HG03432 (cell line): ENCODE data around the gene TMF1.

ENCODE experiments used
- ATAC-seq: cut with Tn5 transposase; IDR thresholded peaks from one replicate; pipeline ENCODE4 v1.9.1; 2021; ENCODE audit warnings: mild to moderate bottlenecking, moderate library complexity; ENCODE audit not compliant: unreplicated experiment

The TMF1 gene

GRCh38 chr3:69013253-69014021 lies 38.7 kb downstream of the TMF1 start, which contains the start of gene EOGT:
Gene EOGT, minus strand, starts transcription at chr3:69013684. Its CDS starts 3,838 bp downstream, at chr3:69009846.
- peak; percentile 90 for ATAC-seq

GRCh38 chr3:69012800-69013252 lies 39.3 kb downstream of the TMF1 start:
- peak; percentile 48 for ATAC-seq

DNA sequence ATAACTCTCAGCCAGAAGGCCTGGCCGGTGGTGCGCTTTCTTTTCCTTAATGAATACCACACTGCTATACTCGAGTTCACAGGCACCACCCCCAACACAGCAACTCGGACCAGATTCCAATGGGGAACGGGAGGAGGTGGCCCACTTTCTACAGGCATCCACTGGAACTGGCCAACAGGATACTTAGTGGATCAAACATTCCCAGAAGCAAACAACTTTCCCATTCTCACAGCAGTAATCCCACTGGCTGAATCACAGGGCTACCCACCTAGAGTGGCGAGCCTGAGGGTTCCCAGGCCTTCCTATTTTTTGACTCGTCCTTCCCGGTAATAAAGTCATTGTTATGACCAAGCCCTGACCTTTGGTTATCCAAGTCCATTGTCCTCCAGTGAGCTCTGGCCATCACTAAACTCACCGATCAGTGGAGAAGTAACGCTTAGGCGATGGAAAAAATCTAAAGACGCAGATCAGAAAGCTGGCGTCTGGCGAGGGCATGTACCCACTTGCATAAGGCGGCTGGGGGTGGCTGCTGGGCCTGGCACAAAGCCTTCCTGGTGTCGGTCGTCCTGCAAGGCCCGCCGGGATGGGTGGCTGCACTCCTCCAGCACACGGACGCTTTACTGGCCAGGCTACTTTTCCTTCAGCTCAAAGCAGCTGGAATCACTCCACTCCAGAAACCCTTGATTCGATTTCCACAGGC lies 39.9 kb downstream of the TMF1 start:
- ATAC-seq, result no peak

- no peak for ATAC-seq
Measured at GRCh38 chr3:69011096-69011730, 40.9 kb downstream of the TMF1 start.

DNA sequence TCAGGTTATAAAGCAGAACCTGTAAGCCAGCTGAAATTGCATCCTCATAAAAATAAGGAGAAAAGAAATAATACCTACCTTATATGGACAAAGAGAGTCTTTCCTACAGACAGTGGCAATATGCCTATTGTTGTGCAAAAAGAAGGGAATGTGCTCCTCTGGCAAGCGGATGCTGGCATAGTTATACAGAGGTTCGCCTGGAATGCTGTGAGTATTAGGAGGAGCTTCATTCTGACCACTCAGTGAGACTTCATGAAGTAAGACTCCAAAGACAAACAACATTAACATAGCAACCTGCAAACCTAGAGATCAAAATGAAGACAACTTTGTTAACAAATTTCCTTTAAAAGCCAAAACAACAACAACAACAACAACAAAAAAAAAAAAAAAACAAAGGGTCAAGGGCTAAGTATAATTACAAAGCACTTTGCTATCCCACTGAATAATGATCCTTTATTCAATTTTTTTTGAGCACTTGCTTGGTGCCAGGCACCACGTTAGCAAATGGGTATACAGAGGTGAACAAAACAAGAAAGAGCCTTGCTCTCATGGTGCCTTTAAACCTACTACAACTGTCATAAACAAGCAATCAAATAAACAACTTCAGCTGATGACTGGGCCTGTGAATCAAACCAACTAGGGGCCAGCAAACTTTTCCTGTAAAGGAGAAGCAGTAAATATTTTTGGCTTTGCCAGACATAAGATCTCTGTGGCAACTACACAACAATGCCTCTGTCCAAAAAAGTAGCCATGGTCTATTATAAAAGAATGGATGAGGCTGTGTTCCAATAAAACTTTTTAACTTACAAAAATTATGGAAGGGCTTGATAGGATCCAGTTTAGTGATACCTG lies 42.3 kb downstream of the TMF1 start:
- no peak for ATAC-seq

DNA sequence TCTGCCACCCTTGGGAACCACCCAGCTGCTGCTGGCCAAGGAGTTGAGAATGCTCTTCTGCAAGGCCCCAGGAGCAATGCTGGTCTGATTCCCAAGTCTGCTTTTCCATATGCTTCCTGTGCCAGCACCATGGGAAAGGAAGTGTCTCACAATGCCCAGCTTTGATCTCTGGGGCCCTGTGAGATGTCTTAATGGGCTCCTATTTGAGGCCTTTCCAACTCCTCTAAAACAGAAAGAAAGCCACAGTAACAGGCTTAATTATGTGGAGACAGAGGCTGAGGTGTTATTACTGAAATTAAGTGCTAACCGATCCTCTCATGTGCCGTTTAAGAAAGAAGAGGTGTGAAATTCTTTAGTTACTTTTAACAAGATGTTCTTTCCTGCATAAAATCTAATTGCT lies 43.2 kb downstream of the TMF1 start:
- ATAC-seq, result no peak

GRCh38 chr3:69005791-69006482 lies 46.2 kb downstream of the TMF1 start:
- ATAC-seq, result no peak

DNA sequence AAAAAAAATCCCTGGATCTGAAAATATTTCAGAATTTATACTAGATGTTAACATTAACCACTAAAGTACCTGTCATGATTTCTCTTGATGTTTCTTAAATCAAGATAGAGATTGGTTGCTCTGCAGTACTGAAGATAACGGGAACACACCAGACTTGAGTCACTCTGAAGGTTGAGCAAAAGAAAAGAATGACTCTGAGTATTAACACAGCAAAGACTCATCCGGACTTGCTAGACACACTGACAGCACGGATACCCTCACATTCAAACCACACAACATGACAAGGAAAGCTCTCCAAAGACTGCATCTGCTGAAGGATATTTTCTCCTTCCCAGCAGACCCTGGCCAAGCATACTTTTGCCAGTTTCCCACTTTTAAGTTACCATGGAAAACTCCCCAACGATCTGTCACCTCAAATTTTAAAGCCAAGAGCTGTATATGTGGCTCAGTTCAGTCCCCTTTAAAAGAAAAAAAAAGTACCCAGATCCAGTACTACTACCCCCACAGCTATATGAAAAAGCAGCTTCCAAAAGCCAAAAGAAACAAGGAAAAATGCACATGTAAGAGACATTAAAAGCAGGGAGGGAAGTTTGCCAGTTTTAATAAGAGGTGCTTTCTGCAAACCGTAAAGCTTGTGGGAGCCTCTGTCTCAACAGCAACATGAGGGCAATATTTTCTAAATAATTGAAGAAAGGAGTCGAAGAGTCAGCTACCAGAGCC lies 46.9 kb downstream of the TMF1 start:
- ATAC-seq, result no peak

DNA sequence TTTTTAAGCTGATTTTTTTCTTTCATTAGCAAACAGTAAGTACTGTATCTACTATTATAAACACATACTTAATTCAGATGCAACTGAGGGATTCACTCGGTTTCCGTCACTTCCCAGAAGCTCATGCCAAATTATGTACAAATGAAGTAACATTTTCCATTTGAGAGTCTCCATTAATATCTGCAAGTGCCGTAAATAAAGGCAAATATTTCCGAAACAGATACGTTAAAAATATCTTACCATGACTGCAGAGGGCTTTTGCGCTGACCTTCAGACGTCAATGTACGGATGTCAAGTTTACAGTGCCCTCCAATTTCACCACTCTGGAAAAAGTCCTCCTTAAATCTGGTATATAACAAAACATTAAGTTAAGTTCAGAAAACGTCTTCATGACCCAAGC lies 48.0 kb downstream of the TMF1 start:
- no peak for ATAC-seq

GRCh38 chr3:68999605-69000004 lies 52.5 kb downstream of the TMF1 start:
- ATAC-seq, result no peak

GRCh38 chr3:68999158-68999557 lies 53.0 kb downstream of the TMF1 start:
- ATAC-seq, result no peak

DNA sequence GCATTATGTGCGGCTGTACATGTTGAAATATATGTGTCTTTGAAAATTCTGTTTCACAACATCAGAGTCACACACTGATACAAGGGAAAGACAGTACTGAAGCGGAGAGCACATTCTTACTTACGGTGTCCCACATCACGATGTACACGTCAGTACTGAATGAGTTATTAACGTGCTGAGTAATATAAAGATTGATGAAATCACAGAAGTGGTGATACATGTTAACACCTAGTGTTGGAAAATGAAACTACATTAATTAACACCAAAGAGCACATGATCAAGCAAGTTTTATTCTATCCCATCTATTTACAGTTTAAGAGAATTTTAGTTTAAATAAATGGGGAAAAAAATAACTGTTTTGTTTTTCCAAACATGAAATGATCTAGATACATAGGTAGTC lies 54.2 kb downstream of the TMF1 start:
- no peak for ATAC-seq

DNA sequence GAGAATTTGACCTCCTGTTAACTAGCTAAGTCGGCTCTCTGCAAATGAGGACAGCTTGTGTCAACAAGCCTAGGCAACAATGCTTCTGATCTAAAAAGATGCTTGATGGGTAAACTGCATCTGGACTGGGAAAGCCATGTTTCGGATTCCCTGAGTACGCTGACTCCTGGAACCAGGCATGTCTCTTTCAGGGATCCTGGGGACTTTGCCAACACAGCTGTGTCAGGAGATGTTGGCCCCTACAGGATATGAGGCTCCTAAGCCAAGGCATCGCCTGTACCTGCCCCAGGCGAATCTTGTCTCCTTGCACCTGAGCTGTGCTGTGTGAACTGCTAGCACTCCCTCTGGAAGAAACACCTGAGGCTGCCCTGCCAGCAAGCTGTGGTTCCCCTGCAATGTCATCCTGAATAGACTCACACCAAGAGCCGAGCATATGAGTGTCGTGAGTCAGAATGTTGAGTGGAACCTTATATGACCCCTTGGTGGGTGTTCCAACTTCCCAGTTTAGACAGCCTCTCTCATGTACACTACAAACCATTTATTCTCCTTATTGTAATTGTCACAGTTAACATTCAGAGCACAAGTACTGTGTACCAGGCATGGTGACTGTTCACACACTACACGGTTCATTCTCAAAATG lies 55.7 kb downstream of the TMF1 start:
- no peak for ATAC-seq

DNA sequence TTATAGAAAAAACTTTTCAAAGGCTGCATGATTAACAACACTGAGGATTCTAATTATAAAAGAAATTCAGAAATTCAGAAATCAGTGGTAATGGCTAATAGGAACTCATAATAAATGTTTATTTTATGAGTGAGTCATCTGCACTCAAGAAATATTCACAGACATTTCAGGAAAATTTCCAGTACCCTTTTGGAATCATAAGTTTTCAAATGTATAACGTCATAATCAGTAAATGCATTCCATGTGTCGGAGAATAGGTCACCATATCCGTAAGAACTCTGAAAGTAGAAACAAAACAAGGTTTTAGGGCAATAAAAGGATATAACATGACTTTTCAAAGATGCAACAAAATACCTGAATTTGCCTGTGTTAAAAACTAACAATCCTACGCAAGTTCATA lies 63.4 kb downstream of the TMF1 start:
- no peak for ATAC-seq

DNA sequence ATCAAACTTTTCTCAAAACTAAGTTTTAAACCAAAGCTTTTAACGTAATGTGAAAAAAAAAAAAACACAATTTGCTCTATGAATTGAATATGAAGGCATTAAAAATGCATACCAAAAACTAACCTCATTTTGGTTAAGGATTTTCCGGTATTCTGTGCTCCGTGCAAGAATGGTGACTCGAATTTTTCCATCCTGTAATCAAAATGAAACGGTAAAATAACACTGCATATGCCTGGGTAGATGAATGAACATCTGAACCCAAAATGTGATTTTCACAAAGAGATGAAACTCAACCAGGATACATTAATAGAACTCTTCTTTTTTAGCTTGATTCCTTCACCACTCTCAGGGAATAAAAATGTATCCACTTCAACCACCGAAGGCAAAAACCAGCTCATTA lies 64.8 kb downstream of the TMF1 start:
- no peak for ATAC-seq

DNA sequence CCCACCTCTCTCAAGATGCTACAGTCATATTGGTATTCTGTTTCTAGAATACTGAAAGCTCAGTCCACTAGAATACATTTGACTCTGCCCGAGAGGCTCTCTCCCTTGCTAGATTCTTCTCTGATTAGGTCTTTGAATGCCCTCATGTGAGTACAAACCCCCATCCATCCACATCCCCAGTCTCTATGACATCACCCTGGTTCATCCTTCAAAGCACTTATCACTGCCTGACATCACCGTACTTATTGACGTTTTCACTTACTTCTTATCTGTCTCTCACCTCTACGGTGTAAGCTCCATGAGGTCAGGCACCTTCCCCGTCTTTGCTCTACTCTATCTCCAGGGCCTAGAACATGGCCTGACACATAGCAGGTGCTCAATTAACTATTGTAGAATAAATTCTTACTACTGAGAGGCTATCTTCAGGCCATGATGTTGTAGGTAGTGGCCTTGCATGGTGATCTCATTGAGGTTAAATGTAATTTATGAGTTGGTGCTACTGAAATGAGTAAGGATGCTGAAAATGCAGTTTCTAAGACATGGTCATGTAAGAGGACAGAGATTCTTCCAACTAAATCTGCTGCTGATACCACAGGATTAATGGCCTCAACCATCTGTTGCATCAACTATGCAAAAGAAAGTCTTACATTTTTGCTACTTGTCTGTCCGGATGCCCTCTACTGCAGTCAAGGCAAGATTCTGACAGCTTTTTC lies 65.5 kb downstream of the TMF1 start:
- no peak for ATAC-seq

- no peak for ATAC-seq
Measured at GRCh38 chr3:68985146-68985790, 66.9 kb downstream of the TMF1 start.

DNA sequence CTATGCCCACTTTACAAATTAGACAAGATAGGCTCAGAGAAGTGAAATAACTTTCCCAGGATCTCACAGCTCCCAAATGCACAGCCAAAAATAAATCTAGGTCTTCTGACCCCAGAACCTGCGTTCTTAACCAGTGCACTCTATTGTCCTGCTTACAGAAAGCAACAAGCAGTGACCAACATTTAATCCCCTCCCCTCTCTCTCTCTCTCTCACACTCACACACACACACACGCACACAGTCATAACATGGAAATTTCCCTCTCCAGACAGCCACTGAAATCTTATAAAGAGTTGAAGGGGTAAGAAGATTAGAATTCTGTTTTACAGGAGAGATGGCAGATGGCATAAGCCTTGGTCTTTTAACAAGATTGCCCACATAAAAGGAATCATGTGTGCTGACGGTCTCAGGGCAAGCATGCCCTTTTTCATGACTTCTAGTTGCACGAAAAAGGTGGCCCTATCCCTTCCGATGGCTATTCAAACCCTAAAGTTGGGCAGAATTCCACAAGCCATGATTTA lies 68.1 kb downstream of the TMF1 start:
- no peak for ATAC-seq
